A673 (cell line): ENCODE results near the gene METRN.

ENCODE experiments used
- EZH2 ChIP-seq: fragments of 200-600 bp; sonication (generic); IDR thresholded peaks from 2 replicates; pipeline ENCODE4 v1.6.1; 2017; ENCODE audit warnings: borderline replicate concordance, low read depth, mild to moderate bottlenecking, mixed read lengths, antibody characterized with exemption, low read length; ENCODE audit not compliant: poor library complexity, severe bottlenecking
- TF ChIP-seq, protein P1 (sequence below): fragments of 300-800, 200-600 bp; sonication (generic); conservative IDR thresholded peaks from 2 replicates; pipeline ENCODE4 v1.5.1; 2017; ENCODE audit warnings: low read depth, mild to moderate bottlenecking, antibody characterized with exemption, low read length, moderate library complexity, mixed read lengths

DNA sequence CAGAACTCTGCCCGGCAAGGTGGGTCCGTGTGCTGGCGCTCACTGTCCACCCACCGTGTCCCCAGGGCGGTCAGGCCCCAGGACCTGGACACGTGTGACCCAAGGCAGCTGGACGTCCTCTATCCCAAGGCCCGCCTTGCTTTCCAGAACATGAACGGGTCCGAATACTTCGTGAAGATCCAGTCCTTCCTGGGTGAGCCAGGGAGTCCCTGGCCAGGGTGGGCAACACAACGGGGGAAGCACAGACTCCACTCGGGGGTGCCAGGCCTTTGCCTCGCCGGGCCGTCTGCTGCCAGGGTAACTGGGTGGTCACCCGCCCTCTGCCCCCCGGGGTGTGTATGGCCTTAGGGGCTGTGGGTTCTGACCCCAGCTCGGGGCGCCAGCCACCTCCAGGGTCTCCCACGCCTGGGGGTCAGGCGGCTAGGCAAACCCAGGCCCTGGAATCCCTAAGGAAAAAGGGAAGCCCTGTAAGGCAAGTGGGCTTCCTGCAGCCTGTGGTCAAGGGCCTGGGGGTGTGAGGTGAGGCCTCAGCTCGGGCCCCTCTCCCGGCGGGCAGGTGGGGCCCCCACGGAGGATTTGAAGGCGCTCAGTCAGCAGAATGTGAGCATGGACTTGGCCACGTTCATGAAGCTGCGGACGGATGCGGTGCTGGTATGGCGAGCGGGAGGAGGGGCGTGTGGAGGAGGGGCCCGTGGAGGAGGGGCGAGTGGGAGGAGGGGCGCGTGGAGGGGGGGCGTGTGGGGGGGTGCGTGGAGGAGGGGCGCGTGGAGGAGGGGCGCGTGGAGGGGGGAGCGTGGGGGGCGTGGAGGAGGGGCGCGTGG lies 52.1 kb downstream of the METRN start:
- TF ChIP-seq, protein P1, sequence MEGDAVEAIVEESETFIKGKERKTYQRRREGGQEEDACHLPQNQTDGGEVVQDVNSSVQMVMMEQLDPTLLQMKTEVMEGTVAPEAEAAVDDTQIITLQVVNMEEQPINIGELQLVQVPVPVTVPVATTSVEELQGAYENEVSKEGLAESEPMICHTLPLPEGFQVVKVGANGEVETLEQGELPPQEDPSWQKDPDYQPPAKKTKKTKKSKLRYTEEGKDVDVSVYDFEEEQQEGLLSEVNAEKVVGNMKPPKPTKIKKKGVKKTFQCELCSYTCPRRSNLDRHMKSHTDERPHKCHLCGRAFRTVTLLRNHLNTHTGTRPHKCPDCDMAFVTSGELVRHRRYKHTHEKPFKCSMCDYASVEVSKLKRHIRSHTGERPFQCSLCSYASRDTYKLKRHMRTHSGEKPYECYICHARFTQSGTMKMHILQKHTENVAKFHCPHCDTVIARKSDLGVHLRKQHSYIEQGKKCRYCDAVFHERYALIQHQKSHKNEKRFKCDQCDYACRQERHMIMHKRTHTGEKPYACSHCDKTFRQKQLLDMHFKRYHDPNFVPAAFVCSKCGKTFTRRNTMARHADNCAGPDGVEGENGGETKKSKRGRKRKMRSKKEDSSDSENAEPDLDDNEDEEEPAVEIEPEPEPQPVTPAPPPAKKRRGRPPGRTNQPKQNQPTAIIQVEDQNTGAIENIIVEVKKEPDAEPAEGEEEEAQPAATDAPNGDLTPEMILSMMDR, result no peak
- no peak for TF ChIP-seq EZH2
